ENCODE data around the gene ACOT12.

DNA sequence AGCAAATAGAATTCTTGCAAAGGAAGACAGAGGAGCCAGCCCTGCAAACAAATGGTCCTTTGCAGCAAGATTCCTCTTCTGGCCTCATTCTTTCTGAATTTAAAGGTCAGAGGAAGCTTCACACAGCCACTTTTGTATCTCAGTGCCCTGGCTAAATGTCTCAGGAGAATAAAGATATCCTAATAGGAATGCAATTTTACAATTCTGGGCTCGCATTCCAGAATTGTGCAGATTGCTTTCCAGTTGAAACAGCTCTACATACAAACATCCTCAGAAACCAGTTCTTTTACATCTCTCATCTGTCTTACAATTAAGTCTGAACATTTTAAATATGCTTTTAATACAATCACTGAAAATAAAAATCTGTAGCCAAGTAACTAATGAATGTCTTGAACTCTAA is 14.6 kb upstream of the ACOT12 start:
- no peak for TF ChIP-seq POLR2A (IDR thresholded peaks at IDR 0.05)
- TF ChIP-seq, protein P1, sequence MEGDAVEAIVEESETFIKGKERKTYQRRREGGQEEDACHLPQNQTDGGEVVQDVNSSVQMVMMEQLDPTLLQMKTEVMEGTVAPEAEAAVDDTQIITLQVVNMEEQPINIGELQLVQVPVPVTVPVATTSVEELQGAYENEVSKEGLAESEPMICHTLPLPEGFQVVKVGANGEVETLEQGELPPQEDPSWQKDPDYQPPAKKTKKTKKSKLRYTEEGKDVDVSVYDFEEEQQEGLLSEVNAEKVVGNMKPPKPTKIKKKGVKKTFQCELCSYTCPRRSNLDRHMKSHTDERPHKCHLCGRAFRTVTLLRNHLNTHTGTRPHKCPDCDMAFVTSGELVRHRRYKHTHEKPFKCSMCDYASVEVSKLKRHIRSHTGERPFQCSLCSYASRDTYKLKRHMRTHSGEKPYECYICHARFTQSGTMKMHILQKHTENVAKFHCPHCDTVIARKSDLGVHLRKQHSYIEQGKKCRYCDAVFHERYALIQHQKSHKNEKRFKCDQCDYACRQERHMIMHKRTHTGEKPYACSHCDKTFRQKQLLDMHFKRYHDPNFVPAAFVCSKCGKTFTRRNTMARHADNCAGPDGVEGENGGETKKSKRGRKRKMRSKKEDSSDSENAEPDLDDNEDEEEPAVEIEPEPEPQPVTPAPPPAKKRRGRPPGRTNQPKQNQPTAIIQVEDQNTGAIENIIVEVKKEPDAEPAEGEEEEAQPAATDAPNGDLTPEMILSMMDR (IDR thresholded peaks at IDR 0.05): no peak
